Measurements from ENCODE around the gene MRPL30.
A peak's percentile ranks its signal among the peaks of the same experiment; 100 is the strongest.

The MRPL30 gene

DNA sequence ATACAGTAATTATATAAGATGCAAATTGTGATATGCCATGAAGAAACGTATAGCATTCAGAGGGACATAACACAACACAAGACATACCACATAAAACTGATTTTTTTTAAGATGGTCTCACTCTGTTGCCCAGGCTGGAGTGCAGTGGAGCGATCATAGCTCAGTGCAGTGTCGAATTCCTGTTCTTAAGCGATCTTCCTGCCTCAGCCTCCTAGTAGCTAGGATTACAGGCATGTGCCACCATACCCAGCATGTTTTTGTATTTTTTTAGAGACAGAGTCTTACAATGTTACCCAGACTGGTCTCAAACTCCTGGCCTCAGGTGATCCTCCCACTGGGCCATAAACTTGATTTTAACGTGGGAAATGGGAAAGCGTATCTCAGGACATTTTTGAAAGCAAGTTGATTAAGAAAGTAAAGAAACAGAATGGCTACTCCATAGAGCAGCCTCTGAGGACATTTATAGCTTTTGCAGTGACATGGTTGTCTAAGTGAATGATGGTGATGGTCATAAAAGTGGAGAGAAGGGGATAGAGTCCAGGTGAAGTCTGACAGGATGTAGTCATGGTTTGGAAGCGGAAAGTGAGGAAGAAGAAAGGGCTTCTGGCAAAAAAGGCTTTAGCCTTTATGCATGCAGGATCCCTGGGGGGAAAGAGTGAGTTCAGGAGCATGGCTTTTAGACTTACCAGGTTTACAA lies 28.6 kb upstream of the MRPL30 start:
- DNase-seq (ENCODE audit: extremely low read depth, low read depth) = no peak
- TF ChIP-seq, protein P1, sequence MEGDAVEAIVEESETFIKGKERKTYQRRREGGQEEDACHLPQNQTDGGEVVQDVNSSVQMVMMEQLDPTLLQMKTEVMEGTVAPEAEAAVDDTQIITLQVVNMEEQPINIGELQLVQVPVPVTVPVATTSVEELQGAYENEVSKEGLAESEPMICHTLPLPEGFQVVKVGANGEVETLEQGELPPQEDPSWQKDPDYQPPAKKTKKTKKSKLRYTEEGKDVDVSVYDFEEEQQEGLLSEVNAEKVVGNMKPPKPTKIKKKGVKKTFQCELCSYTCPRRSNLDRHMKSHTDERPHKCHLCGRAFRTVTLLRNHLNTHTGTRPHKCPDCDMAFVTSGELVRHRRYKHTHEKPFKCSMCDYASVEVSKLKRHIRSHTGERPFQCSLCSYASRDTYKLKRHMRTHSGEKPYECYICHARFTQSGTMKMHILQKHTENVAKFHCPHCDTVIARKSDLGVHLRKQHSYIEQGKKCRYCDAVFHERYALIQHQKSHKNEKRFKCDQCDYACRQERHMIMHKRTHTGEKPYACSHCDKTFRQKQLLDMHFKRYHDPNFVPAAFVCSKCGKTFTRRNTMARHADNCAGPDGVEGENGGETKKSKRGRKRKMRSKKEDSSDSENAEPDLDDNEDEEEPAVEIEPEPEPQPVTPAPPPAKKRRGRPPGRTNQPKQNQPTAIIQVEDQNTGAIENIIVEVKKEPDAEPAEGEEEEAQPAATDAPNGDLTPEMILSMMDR (IDR thresholded peaks at IDR 0.05; ENCODE audit: low read depth, low read length) = no peak

DNA sequence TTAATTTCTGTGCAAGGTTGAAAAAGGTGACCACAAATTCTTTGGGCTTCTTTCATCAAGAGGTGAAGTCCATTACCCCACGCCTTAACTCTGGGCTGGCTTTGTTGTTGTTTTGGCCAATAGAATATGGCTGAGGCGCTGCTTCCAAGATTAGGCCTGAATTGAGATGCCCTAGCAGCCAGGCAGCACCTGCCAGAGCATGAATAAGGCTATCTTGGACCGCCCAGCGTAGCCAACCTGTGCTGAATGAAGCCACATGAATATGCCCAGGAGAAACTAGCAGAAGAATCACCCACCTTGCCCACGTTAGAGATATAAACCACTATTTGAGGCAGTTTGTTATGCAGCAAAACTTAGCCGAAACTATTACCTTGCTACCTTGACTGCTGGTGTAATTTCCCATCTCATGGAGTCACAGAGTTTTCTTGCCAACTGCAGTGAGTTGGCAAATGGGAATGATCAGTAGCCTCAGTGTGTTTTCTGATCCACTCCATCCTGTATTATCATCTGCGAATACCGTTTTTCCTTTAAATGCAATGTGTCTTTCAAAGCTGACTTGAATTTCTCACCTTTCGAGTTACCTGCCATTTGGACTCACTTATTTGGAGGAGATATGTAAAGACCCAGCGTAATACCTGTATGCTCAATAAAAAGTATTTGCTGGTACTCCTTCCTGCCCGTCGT lies 26.9 kb upstream of the MRPL30 start:
- no peak for DNase-seq (ENCODE audit: extremely low read depth, low read depth)
- TF ChIP-seq, protein P1 (IDR thresholded peaks at IDR 0.05; ENCODE audit: low read depth, low read length) = no peak

DNA sequence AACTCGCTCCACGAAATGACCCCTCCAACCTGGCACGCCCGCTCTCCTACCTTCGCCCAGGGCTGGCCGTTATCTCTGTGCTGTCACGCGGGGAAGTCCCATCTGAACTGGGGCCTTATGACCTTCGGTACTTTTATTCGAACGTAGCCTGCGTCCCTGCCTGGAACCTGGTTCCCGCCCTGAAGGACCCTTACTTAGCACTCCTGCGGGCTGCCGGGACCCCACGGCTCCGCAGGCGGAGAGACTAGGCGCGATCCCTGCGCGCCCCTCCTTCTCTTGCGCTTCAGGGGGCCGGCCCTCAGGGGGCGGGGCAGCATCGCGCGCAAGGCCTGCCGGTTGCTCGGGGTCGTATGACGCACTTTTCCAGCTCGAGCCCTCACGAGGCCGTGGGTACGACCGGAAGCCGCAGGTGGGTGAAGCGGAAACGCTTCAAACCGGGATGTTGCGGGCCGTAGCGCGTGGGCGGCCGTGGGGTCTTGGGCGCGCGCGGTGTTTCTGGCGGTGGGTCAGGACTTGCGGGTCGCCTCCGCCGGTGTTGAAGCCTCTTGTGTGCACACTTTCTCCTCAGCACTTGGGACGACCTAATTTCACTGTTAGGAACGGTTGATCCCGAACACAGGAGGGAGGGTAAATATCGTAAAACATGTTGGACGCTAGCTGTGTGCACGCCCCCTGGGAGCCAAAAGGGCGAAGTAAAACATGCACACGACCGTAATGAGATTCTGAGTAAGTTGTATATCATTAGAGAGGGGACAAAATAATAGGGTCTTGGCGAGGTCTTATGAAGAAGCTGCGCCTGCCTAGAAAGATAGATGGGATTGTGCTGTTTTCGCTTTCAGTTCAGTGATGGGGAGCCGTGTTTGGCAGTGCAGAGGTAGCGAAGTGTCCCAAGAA lies 26.1 kb upstream of the MRPL30 start, which contains the start of the genes LIPT1 and TSGA10:
Gene LIPT1, plus strand, starts transcription at position 325 of the 894 bp plus-strand sequence. CDS start 6,991 bp downstream, outside the sequence.
Gene TSGA10, minus strand, starts transcription at position 300 of the 894 bp plus-strand sequence. CDS start 45,503 bp downstream, outside the sequence.
- peak; percentile 71 for DNase-seq (ENCODE audit: extremely low read depth, low read depth)
- TF ChIP-seq, protein P1 (IDR thresholded peaks at IDR 0.05; ENCODE audit: low read depth, low read length) = no peak; the same call in 1 of the 2 replicates

DNA sequence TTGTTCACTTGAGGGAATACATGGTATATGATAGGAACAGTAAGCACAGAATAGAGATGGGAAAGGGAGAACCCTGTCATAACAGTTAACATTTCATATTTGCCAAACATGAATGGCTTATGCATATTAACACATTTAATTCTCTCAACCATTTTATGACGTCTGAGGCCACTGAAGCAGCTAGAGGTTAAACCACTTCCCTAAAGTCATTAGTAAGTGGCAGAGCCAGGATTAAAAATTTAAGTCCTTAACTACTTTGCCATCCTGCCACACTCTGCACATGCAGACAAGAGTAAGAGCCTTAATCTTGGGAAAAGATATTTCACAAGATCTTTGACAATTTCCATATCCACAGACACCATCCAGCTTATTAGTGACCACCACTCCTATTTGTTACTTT lies 24.1 kb upstream of the MRPL30 start:
- TF ChIP-seq, protein P1 (IDR thresholded peaks at IDR 0.05; ENCODE audit: low read depth, low read length) = no peak
- DNase-seq (ENCODE audit: extremely low read depth, low read depth) = no peak

DNA sequence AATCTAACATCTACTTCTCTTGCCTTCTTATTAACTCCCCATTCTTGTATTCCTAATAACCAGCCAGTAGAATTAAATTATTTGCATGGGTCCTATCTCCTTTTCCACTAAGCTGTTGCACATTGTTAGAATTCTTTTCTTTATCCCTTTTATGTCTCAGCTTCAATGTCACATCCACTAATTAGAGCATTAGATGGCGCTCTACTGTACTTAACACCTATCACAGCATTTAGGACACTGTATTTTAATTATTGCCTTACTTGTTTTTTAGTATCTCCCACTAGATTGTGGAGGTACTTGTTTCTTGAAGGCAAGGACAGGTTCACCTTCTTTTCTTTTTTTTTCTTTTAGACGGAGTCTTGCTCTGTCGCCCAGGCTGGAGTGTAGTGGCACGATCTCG lies 22.4 kb upstream of the MRPL30 start:
- TF ChIP-seq, protein P1 (IDR thresholded peaks at IDR 0.05; ENCODE audit: low read depth, low read length) = no peak
- DNase-seq (ENCODE audit: extremely low read depth, low read depth) = no peak

DNA sequence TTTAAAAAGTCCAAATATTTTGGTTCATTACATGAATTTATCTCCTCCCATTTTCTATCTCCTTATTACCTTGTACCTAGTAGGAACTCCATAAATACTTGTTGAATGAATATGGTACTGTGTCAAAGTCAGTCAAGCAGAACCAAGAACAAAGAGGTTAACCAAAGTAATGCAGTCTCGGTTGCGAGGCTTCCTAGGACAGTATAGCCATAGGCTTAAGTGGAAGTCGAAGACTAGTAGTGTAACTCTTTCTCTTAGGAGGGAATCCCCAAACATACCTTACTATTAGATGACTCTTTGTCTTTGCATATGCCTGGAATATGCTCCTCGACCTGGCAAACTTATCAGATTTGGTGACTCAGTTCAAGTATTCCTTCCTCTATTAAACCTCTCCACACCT lies 21.4 kb upstream of the MRPL30 start:
- TF ChIP-seq, protein P1 (IDR thresholded peaks at IDR 0.05; ENCODE audit: low read depth, low read length) = no peak
- DNase-seq (ENCODE audit: extremely low read depth, low read depth) = no peak
